HCT116 (cell line): ENCODE results near the gene WWP2.
"Not testable (repeated sequence)": the region's sequence is repeated elsewhere in the genome, so short reads cannot be mapped to it uniquely, and the experiment has no call there.

Experiments
- ATF3 ChIP-seq: IDR thresholded peaks from 2 replicates; pipeline ENCODE4 v1.6.1; 2012
- CEBPB ChIP-seq: IDR thresholded peaks from 2 replicates; pipeline ENCODE4 v1.6.1; 2012; ENCODE audit warnings: low read depth
- CTCF ChIP-seq, 3 experiments: fragments of 200-600 bp in 1 of 3; sonication (generic) in 1 of 3; IDR thresholded peaks in 2 of 3; conservative IDR thresholded peaks in 1 of 3; 2 replicates each; pipeline ENCODE4 v1.5.1; 2012 to 2017; ENCODE audit warnings: low read depth in 2 of 3, low read length in 2 of 3, antibody characterized with exemption in 1 of 3, borderline replicate concordance in 1 of 3, control low read depth in 1 of 3, mild to moderate bottlenecking in 1 of 3, mixed read lengths in 1 of 3, mixed run types in 1 of 3, moderate library complexity in 1 of 3; ENCODE audit not compliant: insufficient read depth in 1 of 3
- ELF1 ChIP-seq: IDR thresholded peaks from 2 replicates; pipeline ENCODE4 v1.6.1; 2012; ENCODE audit warnings: low read depth, borderline replicate concordance
- EZH2 ChIP-seq: fragments of 200-600 bp; sonication (generic); IDR thresholded peaks from 2 replicates; pipeline ENCODE4 v1.6.1; 2017; ENCODE audit warnings: antibody characterized with exemption, mixed run types
- EZH2phosphoT487 ChIP-seq: fragments of 200-600 bp; IDR thresholded peaks from 2 replicates; pipeline ENCODE4 v1.6.1; 2018; ENCODE audit warnings: antibody characterized with exemption, borderline replicate concordance
- FOSL1 ChIP-seq: IDR thresholded peaks from 2 replicates; pipeline ENCODE4 v1.6.1; 2012; ENCODE audit warnings: low read depth
- MAX ChIP-seq: IDR thresholded peaks from 2 replicates; pipeline ENCODE4 v1.6.1; 2012
- POLR2A ChIP-seq: IDR thresholded peaks from 2 replicates; pipeline ENCODE4 v1.7.0; 2011; ENCODE audit warnings: borderline replicate concordance; ENCODE audit not compliant: insufficient read depth, insufficient read length; ENCODE audit errors: extremely low read depth
- POLR2AphosphoS5 ChIP-seq: IDR thresholded peaks from 2 replicates; pipeline ENCODE4 v1.6.1; 2011; ENCODE audit warnings: mild to moderate bottlenecking, low read depth, low read length, moderate library complexity
- RAD21 ChIP-seq: IDR thresholded peaks from 2 replicates; pipeline ENCODE4 v1.6.1; 2012; ENCODE audit warnings: low read depth, mild to moderate bottlenecking
- REST ChIP-seq: IDR thresholded peaks from 2 replicates; pipeline ENCODE4 v1.6.1; 2012; ENCODE audit warnings: low read depth
- SIN3A ChIP-seq: IDR thresholded peaks from 2 replicates; pipeline ENCODE4 v1.6.1; 2012; ENCODE audit warnings: low read depth
- ZBTB33 ChIP-seq: IDR thresholded peaks from 2 replicates; pipeline ENCODE4 v1.6.1; 2011; ENCODE audit warnings: mild to moderate bottlenecking, low read length, moderate library complexity; ENCODE audit not compliant: insufficient replicate concordance; ENCODE audit errors: extremely low read depth

- TF ChIP-seq CTCF (IDR thresholded peaks at IDR 0.05 in 2 of 3, conservative IDR thresholded peaks at IDR 0.05 in 1 of 3; ENCODE audit: borderline replicate concordance in 1 of 3, insufficient read depth in 1 of 3, low read depth in 2 of 3, low read length in 2 of 3); FOSL1; EZH2phosphoT487; POLR2A; ELF1; EZH2; ZBTB33; ATF3; POLR2AphosphoS5; RAD21; CEBPB; REST; MAX; SIN3A: not testable (repeated sequence)
Observed at GRCh38 chr16:69972120-69972519, 210.0 kb downstream of the WWP2 start.
